Urothelium cell line (cell line): ENCODE data around the gene SATB2.

Experiments
- DNase-seq: peaks from one replicate; pipeline ENCODE4 v3.0.0; 2011; ENCODE audit warnings: low spot score, mixed read lengths
- FAIRE-seq: peaks from 2 replicates; lab custom pipeline; 2011; peaks lifted over from hg19 to GRCh38; lab: Jason Lieb, UNC

The SATB2 gene

DNA sequence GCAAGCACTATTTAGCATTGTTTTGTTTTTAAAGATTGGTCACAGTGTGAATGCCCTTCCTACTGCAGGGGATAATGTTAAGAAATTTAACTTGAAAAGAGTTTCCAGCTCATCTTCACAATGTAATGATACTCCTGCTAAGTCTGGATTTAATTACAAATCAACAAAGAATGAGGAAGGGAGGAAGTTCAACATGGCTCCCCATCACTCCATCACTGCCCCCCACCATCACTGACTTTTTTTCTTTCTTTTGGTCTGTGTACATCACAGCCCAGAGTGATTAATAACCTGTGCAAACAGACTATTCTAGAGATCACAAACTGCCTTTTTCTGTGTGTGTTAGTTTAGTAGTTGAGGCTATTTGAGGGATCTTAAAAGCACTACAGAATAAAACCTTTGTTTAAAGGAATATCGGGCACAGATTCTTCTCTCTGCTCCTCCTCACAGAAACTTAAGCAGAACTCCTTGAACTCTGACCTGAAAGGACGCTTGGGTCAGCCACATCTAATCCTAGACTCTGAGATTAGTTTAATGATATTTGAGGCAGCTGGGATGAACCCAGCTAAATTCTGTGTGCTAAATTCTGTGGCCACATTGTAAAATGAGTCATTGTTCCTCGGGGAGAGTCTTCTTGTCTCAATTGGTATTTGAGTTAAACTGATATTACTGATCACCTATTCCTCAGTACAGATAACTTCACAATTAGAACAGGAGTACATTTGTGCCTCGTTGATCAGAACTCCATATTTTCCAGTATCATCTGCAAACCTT, 47.8 kb downstream of the SATB2 start:
- DNase-seq (peak; percentile 16), FAIRE-seq (no peak)

DNA sequence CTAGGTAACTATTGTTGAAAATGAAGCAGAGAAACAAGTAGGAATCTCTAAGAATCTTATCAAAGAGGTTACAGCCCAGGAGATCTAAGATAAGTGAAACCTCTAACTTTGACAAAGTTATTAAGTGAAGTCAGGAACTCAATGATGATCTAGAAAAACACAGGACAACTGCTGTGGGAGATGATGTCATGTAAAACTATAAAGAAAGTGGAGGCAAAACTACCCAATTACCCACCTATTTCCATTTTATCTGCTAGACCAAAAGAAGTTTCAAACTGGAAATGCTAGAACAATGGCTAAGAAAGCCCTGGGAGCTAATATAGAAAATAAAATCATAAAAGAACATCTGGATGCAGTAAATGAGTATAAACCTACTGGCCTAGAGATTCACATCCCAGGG, 50.3 kb downstream of the SATB2 start:
- FAIRE-seq (no peak), DNase-seq (no peak)

DNA sequence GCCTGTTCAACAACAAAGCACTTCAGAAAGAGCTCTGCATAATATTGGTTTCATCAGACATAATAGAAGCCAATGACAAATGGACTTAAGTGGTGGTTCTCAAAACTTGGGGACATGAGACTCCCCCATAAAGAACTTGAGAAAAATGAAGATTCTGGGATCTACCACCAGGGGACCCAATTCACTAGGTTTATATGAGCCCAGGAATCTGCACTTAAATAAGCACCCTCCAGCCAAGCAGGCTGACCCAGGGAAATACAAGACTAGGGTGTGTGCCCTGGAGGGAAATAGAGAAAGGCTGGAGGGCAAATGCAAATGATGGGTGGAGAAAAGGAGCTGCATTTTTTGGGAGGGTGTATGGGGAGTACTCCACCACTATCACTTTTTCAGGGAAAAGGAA, 52.5 kb downstream of the SATB2 start:
- FAIRE-seq (no peak), DNase-seq (no peak)

DNA sequence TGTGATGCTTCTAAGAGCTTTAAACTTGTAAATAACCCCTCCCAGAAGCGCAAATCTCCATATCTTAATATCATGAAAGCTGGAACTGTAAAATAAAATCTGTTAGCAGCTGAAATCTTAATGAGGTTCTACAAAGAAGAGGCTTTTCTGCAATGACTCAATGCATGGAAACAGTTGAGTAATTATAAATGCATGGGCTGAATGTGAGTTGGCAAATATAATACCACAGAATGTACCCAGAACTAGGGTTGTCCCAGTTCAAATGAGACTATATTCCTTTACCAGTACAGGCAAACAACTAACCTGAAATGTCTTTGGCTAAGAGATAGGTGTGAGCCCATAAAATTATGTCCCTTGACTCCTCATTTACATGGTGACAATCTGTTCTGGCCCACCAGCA, 52.9 kb downstream of the SATB2 start:
- FAIRE-seq (no peak), DNase-seq (no peak)

DNA sequence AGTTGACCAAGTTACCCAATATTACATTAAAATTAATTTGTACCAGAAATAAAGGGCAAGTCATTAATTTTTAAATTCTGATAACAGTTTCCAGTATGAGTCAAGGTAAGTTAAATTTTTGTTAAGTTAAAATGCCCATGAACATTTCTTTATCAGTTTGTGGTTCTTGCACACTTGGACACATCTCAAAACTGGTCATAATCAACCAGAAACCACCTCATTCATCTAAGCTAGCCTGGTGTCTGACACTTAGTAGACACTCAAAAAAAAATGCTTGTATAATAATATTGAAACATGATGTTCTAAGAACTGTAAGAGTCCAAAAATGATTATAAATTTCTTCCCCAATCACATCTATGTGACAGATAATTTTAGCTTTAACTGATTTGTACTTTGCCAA, 62.4 kb downstream of the SATB2 start:
- DNase-seq (no peak), FAIRE-seq (no peak)

DNA sequence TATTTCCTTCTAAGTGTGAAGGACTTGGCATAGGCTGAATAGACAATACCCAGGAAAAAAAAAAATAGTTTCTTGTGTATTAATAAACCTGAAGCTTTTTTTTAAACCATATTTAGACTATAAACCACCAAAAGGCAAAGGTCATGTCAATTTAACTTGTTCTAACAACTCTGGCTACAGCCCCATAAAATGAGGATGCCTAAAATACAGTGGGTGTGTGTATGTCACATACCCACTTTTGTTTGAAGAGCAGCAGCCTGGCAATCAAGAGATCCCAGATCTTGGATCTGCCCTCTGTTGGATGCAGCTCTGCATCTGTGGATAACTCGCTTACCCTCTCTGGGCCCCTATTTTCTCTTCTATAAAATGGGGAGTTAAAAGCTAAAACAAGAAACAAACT, 65.4 kb downstream of the SATB2 start:
- FAIRE-seq = no peak
- no peak for DNase-seq

DNA sequence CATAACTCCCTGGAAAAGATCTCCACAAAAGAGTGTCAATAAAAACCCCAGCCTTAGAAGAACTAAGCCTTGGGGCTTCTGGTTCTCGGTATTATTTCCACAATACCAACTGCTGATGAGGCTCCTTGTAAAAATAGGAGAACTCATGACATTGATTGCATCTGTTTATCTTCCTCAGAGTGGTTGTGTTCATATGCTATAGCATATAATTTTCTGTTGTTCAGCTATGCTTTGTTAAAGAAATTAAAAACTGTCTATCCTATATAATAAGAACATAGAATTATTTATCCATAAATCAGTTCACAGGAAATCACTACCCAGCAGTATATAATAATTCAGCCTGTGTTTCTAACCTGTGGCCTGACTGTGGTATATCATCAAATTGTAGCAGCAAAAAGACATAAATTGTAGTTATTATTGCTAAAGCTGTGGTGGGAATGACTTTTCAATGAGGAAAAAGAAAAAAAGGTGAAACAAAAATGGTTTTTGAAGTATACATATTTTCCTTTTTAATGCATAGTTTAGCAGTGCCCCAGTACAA, 68.9 kb downstream of the SATB2 start:
- FAIRE-seq (no peak), DNase-seq (no peak)

DNA sequence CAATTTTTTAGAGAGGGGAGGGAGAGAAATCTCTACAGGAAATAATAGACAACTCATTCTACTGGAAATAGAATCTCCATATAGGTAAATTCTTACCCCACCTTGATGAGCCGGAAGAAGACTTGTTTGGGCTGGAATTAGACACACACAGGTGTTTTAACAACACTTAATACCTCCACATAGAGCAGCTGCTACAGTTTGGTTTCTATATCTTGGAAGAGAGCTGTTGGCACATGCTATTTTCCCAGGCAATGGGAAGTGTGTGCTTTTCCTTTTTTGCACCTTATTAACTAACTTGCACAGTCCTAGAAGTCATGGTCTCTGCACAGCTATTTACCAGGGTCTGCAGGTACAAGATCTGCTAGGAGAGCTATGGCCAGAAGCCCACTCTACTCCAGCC, 73.7 kb downstream of the SATB2 start:
- DNase-seq (no peak), FAIRE-seq (no peak)

DNA sequence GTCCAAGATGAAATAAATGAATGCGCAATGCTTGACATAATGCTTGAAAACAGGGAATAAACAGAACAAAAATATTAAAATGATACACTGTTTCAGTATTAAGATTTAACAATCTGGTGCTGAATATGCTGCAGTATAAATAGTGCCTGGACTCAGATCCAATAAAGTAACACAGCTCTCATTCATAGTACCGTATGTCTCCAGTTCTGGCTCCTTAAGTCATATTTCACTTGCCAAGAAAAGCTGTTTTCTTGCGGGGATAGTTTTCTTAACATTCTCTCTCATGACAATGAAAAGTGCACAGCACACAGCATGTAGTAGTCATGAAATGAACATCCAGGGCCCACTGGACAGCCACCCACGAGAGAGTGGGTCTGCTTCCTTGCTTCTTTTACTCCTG, 74.7 kb downstream of the SATB2 start:
- no peak for DNase-seq
- no peak for FAIRE-seq

DNA sequence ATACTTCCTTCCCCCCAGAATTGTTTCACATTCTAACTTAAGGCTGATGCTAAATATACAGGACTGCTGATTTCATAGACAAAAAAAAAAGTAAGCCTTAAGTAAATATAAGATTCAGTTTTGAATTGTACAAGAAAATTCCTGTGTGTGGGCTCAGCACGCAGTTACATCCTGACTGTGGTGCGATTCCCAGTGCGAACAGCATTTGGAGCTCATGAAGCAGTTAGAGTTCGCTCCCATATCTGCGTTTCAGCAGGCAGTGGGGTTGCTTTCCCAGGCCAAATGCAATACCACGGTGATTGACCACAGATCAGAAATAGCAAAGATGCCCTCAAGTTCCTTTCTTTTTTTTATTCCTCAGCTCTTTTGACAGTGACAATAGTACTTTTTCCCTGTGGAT, 75.6 kb downstream of the SATB2 start:
- no peak for DNase-seq
- no peak for FAIRE-seq

DNA sequence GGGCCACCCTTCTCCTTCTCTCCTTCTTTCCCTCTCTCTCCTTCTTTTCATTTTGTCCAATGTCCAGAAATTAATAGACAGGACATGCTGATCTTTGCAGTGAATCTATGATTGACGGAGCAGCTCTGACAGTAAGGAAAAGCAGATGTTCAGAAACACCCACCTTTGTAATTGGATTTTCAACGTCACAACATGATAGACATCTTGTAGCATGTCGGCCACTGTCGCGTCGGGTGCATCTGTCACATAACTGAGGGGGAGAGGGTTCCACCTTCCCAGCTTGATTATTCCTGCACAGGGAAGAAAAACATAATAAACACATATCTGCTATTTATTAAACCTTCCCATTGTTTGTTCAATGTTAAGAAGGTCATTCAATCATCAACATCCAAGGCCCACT, 76.2 kb downstream of the SATB2 start:
- no peak for DNase-seq
- FAIRE-seq = no peak

DNA sequence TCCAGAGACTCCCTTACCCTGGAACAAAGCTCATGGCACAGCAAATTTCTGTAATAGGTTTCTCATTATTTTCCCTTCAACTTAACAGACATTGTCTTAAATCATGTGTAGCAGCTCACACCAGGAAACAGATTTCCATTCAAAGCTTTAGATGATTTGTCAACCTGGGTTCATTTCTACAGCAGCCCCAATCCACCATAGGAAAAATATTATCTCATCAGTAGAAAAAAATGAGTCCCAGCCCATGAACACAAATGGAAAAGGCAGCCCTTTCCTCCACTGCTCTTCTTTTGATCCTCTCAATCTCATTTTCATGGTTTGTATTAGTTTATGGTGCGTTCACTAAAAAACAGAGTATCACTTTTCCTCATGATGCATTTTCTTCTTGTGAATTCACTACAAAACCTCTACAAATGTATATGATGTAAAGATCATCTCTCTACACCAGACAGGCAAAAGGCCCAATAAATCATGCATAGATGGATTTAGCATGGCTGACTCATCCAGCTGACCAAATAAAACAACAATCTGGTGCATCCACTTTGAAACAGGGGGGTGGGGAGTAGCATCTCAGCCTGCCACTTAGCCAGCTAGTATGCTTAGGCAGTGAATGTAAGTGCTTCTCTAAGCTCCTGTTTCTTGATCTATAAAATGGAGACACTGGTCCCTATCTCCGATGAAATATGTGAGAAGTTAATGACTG, 78.6 kb downstream of the SATB2 start:
- FAIRE-seq (no peak), DNase-seq (peak; percentile 26)

DNA sequence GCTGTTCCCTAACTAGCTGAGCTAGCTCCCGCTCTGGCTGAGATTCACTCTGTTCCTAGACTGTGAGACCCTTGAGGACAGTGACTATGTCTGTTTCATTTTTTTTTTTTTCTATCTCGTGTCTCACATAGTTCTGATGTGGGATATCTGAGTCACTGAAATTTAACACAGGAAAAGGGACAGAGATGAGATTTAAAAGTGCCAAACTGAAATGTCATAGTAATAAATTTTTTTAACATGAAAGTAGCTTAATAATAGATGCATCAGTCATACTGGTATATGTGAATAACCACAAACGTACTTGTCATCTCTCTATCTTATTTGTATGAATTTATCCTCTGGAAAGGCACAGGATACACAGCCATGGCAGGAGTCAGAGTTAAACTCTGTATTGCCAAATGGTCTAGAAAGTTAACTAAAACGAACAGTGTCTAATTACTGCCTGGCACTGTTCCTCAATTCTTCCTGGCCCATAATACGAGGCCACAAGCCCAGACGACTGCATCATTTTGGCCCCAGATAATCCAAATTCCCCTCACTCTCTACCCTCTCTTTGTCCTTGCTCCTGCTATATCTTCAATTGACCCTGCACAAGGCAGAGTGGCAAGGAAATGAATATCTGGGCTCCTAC, 87.5 kb downstream of the SATB2 start:
- no peak for FAIRE-seq
- no peak for DNase-seq

DNA sequence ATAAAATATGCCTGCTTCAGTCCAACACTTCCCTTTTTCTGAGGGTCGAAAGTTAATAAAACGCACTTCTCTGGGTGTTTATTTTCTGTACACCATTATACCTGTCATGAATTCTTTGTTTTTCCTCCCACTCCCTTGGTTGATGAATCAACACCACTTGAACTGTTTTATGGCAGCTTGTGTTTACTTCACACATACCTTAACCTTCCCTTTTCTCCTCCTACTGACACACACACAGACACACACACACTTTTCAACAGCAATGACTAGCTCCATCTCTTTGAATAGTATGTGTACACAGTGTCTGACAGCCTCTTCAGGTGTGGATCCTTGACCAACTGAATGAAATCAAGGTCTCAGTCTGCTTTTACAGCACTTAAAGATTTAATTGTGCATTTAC, 91.3 kb downstream of the SATB2 start:
- peak; percentile 12 for DNase-seq

DNA sequence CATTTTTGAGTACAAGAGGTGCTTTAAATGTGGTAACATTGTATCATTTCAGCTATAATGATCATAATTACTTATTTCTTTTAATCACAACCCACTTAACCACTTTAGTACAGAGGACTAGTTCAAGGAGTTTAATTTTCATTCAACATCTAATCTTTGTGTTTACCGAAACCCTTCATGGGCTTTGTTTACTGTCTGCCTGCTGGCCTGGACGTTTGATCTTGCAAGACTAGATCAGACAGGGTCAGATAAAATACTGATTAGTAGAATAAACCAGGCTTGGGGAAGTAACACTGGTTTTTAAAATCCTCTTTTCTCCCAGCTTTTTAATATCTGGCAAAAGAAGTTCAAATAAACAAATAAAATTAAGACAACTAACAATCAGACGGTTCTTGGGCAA, 93.6 kb downstream of the SATB2 start:
- DNase-seq = no peak

More for the DNA sequence above, 91.3 kb downstream of the SATB2 start:
- no peak for FAIRE-seq

DNA sequence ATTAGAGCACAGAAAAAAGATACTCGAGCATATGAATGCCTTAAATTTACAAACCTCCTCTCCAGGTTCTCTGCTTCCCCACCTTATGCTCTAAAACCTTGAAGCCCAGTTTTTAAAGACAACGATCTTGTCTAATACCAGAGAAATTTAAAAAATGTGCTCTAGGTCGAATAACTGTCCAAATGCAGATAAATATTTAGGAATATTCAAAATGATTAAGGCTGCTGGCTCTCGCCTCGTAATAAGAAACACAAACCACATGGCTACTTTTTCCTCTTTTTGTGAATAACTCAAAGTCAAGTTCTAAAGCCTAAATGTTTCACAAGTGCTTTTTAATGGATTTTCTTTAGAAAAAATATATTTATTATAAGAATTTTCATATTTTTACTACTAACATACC, 101.3 kb downstream of the SATB2 start:
- FAIRE-seq (no peak), DNase-seq (no peak)

More for the DNA sequence above, 93.6 kb downstream of the SATB2 start:
- no peak for FAIRE-seq

DNA sequence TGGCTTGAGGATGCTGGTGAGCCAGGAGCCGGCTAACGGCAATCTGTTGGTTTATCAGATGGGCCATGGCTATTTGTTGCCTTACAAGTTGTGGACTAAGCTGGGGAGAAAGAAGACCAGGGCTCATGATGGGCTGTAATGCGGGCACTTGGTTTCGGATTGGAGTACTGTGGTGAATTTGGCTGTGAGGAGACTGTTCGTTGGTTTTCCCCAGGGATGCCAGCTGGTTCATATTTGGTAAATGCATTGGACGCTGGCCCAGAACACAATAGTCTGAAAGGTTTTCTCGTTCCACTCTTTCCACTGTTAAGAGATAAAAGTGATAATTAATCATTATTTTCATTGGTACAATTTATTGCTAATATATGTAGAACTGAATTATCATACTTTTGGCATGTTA, 108.9 kb downstream of the SATB2 start:
- DNase-seq (no peak), FAIRE-seq (no peak)

DNA sequence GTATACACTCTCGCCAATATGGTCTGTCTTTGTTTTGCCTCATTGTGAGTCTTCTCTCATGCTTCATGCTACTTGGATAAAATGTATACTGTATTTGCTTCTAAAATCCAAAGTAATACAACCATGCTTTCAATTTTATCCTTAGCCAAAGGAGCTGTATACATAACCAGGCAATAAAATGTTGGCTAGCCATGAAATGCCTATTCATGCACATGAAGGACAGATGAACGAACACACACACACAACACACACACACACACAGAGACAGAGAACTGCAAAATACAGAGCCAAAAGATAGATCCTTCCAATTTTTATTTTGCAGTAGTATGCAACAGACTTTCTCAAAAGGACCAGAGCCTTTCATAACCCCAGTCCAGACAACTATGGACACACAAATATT, 113.7 kb downstream of the SATB2 start:
- FAIRE-seq (no peak), DNase-seq (no peak)

DNA sequence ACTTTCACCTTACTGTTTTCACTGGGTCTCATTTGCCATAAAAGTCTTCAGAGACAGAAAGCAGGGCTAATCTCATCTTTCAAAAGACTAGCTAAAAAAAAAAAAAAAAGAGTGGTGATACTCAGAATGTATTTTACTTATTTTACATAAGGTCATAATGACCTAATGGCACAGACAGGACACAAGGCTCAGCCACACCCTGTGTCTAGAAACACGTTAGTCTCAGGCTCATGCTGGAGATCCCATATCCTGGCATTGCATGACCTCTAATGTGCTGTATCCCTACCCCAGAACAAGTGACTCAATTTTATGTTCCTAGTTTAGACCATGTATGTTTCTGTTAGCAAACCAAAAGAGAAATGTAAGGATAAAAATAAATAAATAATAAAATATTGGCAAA, 115.4 kb downstream of the SATB2 start:
- no peak for DNase-seq
- no peak for FAIRE-seq

DNA sequence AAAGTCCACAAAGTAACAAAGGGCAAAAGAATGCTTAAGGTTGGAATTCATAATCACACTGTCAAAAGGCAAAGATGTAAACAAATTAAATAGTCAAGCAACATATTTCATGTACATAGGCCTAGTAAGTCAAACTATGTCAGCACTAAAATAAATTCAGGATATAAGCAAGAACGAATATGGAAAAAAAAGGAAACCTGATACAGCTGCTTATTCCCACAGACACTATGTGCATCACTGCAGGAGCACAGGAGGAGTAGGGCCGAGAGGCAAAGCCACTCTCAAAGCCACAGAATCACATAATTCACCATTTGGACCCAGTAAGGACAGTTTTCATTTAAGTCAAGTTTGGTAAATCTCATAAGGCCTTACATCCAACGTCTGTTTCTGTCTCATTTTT, 116.6 kb downstream of the SATB2 start:
- FAIRE-seq = no peak
- DNase-seq = no peak

DNA sequence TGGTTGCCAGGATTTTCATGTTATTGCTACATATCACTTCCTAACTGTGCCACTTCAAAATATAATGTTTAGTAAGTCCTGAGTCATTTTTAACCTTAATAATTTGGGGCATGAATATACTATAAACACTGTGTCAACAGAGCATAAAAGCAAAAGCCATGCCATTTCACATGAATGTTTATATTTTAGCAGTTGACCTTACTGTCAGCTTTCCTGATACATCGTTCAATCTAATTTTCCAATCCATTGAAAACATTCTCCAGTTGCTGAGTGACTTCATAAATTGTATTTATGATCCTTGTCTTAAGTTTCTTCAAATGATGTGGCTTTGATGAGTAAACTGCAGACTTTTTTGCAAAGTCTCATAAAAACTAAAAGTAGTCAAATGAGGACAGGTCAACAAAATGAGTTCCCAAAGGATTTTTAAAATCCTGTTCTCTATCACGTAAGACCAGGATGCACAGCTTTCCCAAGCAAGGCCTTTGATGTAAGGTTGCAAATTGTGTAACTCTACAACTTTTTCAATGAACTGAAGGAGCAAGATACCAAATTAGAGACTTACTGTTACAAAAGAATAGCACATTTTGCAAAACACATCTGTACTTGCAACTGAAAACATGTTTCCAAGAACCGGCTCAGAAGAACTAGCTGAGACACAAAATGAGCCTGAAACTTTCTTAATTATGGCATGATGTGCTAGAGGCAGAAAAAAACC, 117.7 kb downstream of the SATB2 start:
- no peak for DNase-seq
- FAIRE-seq = no peak
